DOHH2 (cell line): ENCODE results near the gene ZNF417.

Experiments used
- H3F3A ChIP-seq: fragments of 200-600 bp; sonication (generic), shearing (Covaris generic); 2 replicates; pipeline ENCODE4 v1.6.0; 2016; ENCODE audit warnings: antibody characterized with exemption, mild to moderate bottlenecking; ENCODE audit not compliant: control insufficient read depth, insufficient read depth
- H3K27ac ChIP-seq: fragments of 200-600 bp; sonication (generic); 2 replicates; pipeline ENCODE4 v1.5.1; 2014; ENCODE audit warnings: low read depth, mild to moderate bottlenecking, low read length, moderate library complexity
- H3K27me3 ChIP-seq: fragments of 200-600 bp; sonication (generic); 2 replicates; pipeline ENCODE4 v1.6.1; 2014; ENCODE audit warnings: mild to moderate bottlenecking, low read length, mixed read lengths; ENCODE audit not compliant: control insufficient read depth
- H3K36me3 ChIP-seq: fragments of 200-600 bp; sonication (generic); 2 replicates; pipeline ENCODE4 v1.6.1; 2014; ENCODE audit warnings: mild to moderate bottlenecking, low read length, moderate library complexity, mixed read lengths; ENCODE audit not compliant: control insufficient read depth
- H3K4me1 ChIP-seq: fragments of 200-600 bp; sonication (generic); 2 replicates; pipeline ENCODE4 v1.6.1; 2014; ENCODE audit warnings: mild to moderate bottlenecking, low read length, mixed read lengths; ENCODE audit not compliant: control insufficient read depth
- H3K4me2 ChIP-seq: fragments of 200-600 bp; sonication (generic); 2 replicates; pipeline ENCODE4 v1.6.0; 2014; ENCODE audit warnings: mild to moderate bottlenecking, low read length, moderate library complexity
- H3K4me3 ChIP-seq: fragments of 200-600 bp; sonication (generic); 2 replicates; pipeline ENCODE4 v1.5.1; 2014; ENCODE audit warnings: mild to moderate bottlenecking, low read length, mixed read lengths
- H3K79me2 ChIP-seq: fragments of 200-600 bp; sonication (generic); 2 replicates; pipeline ENCODE4 v1.6.1; 2014; ENCODE audit warnings: mild to moderate bottlenecking, low read length, mixed read lengths; ENCODE audit not compliant: control insufficient read depth
- H3K9me2 ChIP-seq: fragments of 200-600 bp; sonication (generic); replicated peaks from 2 replicates; pipeline ENCODE4 v1.6.1; 2014; ENCODE audit warnings: mild to moderate bottlenecking, low read length, mixed read lengths; ENCODE audit not compliant: control insufficient read depth
- H3K9me3 ChIP-seq: fragments of 200-600 bp; sonication (generic); 2 replicates; pipeline ENCODE4 v1.6.1; 2014; ENCODE audit warnings: antibody characterized with exemption, low read length, mixed read lengths; ENCODE audit not compliant: control insufficient read depth, insufficient read depth
- H4K20me1 ChIP-seq: fragments of 200-600 bp; sonication (generic); 2 replicates; pipeline ENCODE4 v1.6.0; 2014; ENCODE audit warnings: low read depth, mild to moderate bottlenecking, antibody characterized with exemption, low read length, moderate library complexity; ENCODE audit not compliant: control insufficient read depth, insufficient read depth
- EZH2phosphoT487 ChIP-seq: fragments of 200-600 bp; sonication (generic); IDR thresholded peaks from 2 replicates; pipeline ENCODE4 v1.6.1; 2017; ENCODE audit warnings: borderline replicate concordance, mild to moderate bottlenecking, antibody characterized with exemption, low read length, moderate library complexity, mixed read lengths
- TF ChIP-seq, protein P1 (sequence below): fragments of 200-600 bp; sonication (generic); IDR thresholded peaks from one replicate; pipeline ENCODE4 v1.5.1; 2014; ENCODE audit warnings: antibody characterized with exemption, mild to moderate bottlenecking, low read depth, low read length; ENCODE audit not compliant: poor library complexity, severe bottlenecking

ZNF417 gene

DNA sequence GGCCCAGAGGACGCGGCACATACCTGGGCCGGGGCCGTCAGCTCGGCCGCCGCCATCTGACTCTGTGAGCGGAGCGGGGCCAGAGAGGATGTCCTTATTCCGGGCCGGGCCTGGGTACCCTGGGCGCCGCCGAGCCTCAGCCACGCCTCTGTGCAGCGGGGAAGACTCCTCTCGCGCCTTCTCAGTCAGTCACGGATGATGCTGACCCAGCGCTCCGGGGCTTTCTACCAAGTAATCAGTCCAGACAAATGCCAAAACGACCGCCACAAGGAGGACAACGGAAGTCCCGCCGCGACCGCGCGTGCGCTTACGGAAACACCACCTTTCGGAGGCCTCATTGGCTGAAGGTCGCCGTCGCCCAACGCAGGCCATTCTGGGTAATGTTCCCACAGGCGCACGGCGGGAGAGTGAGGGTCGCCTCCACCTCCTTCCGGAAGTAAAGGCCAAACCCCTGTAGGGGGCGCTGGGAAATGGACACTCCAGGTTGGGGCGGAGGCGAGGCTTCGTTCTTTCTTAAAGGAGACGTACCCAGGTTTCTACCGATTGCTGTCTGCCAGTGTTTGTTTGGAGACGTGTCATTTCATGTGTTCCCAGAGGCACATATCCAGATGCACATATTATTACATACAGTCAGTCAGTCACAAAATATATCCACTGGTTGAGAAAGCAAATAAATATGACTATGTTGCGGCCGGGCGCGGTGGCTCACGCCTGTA is 31.2 kb upstream of the ZNF417 start, which contains the start of gene ZNF256:
TSS of gene ZNF256 (minus strand) at position 288 of the 716 bp plus-strand sequence. CDS start at position 56, 232 bp downstream.
- peaks cover 56% of the 10 kb centered on the region; the same call in 1 of the 2 replicates for H3K9me3 ChIP-seq
- H3K9me2 ChIP-seq, result no peaks in the 10 kb centered on the region
- TF ChIP-seq EZH2phosphoT487, result no peak
- TF ChIP-seq, protein P1, sequence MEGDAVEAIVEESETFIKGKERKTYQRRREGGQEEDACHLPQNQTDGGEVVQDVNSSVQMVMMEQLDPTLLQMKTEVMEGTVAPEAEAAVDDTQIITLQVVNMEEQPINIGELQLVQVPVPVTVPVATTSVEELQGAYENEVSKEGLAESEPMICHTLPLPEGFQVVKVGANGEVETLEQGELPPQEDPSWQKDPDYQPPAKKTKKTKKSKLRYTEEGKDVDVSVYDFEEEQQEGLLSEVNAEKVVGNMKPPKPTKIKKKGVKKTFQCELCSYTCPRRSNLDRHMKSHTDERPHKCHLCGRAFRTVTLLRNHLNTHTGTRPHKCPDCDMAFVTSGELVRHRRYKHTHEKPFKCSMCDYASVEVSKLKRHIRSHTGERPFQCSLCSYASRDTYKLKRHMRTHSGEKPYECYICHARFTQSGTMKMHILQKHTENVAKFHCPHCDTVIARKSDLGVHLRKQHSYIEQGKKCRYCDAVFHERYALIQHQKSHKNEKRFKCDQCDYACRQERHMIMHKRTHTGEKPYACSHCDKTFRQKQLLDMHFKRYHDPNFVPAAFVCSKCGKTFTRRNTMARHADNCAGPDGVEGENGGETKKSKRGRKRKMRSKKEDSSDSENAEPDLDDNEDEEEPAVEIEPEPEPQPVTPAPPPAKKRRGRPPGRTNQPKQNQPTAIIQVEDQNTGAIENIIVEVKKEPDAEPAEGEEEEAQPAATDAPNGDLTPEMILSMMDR, result peak; percentile 35
- no peak within 1 kb of the TSS for H3K27ac ChIP-seq
- no peaks in the 10 kb centered on the region for H3F3A ChIP-seq
- H3K79me2 ChIP-seq, result no peaks in the 10 kb centered on the region; the same call in 1 of the 2 replicates
- peak within 1 kb of the TSS; percentile 78 for H3K4me3 ChIP-seq
- H3K36me3 ChIP-seq, result no peaks in the 10 kb centered on the region; the same call in 1 of the 2 replicates
- H3K4me2 ChIP-seq, result peak within 1 kb of the TSS; percentile 64
- H3K27me3 ChIP-seq, result no peaks in the 10 kb centered on the region
- H4K20me1 ChIP-seq, result no peaks in the 10 kb centered on the region
- peaks cover 6% of the 10 kb centered on the region; the same call in 1 of the 2 replicates for H3K4me1 ChIP-seq

DNA sequence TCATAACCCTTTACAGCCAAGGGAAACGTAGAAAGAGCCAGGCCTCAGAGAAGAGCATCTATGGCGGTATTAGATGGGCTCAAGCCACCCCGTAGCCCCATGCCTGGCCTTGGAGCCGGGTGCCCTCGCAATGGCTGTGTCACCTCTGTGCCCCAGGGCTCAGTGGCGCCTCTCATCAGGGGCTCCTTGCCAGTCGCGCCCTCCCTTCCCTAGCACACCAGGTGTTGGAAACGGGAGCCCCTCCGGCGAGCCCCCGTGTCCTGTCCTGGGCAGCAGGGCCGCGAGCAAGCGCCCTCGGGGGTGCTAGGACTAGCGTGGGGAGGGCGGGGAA is 30.7 kb upstream of the ZNF417 start:
- Histone ChIP-seq H3K36me3 (peaks cover 3% of the 10 kb centered on the region), H3K79me2 (no peaks in the 10 kb centered on the region; the same call in 1 of the 2 replicates), H4K20me1 (no peaks in the 10 kb centered on the region), H3K4me1 (peaks cover 6% of the 10 kb centered on the region; the same call in 1 of the 2 replicates), H3K27ac (no peak overlapping the region), H3K9me2 (no peaks in the 10 kb centered on the region), H3K4me3 (peak overlapping the region; percentile 78), H3K4me2 (peak overlapping the region; percentile 64), H3K27me3 (no peaks in the 10 kb centered on the region), H3F3A (no peaks in the 10 kb centered on the region), H3K9me3 (peaks cover 57% of the 10 kb centered on the region; the same call in 1 of the 2 replicates)
- no peak for TF ChIP-seq EZH2phosphoT487
- TF ChIP-seq, protein P1, result no peak

DNA sequence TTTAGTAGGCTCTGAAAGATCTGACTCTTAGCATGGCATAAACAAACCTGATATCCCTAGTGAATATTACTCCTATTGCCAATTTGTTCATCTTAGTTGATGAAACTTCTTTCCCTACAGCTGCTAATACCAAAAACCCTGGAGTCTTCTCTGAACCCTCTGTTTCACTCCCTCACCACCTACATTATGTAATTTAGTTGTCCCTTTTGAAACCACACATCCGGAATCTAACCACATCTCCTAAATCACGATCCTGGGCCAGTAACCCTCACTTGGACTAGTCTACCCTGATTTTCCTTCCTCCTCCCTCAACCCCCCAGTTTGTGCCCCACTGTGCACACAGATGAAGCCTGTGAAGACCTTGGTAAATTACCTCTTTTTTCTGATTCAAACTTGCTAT is 29.9 kb upstream of the ZNF417 start:
- peaks cover 6% of the 10 kb centered on the region; the same call in 1 of the 2 replicates for H3K4me1 ChIP-seq
- no peaks in the 10 kb centered on the region for H3K27me3 ChIP-seq
- no peaks in the 10 kb centered on the region for H3K9me2 ChIP-seq
- H3K27ac ChIP-seq, result no peak overlapping the region
- peak overlapping the region; percentile 78 for H3K4me3 ChIP-seq
- peaks cover 10% of the 10 kb centered on the region for H3K36me3 ChIP-seq
- H4K20me1 ChIP-seq, result no peaks in the 10 kb centered on the region
- peaks cover 64% of the 10 kb centered on the region; the same call in 1 of the 2 replicates for H3K9me3 ChIP-seq
- TF ChIP-seq, protein P1, result no peak
- TF ChIP-seq EZH2phosphoT487, result no peak
- peak overlapping the region; percentile 64 for H3K4me2 ChIP-seq
- no peaks in the 10 kb centered on the region; the same call in 1 of the 2 replicates for H3K79me2 ChIP-seq
- H3F3A ChIP-seq, result no peaks in the 10 kb centered on the region
